IMR-90 (cell line): ENCODE data around the gene ASH1L. TPM values are rescaled to one million over a fixed set of nuclear protein-coding genes. Genes with fewer than 3 reads are reported as not detected.
"Not testable (repeated sequence)": the region's sequence is repeated elsewhere in the genome, so short reads cannot be mapped to it uniquely, and the experiment has no call there.

ENCODE experiments used
- ATAC-seq: fragments of 200-7000 bp; cut with Tn5 transposase; 2 replicates; pipeline ENCODE4 v1.9.1; 2020; ENCODE audit warnings: low read depth, mild to moderate bottlenecking, moderate library complexity
- BruUV-seq: library from RNA; stranded (reverse); fragments of 400-500 nt; replicated peaks from 2 replicates; lab custom pipeline; 2021; lab: Mats Ljungman, UMichigan
- CTCF ChIA-PET: fragments of 300-600 bp; formaldehyde crosslinking; extraction: SDS; loops from one replicate; lab custom pipeline; 2021; ENCODE audit warnings: antibody characterized with exemption; lab: Yijun Ruan, JAX
- POLR2A ChIA-PET: fragments of 300-600 bp; sonication (Branson Sonifier 250); formaldehyde crosslinking; loops from one replicate; lab custom pipeline; 2022; ENCODE audit warnings: antibody characterized with exemption; ENCODE audit not compliant: unreplicated experiment; lab: Charles Lee
- DNase-seq: peaks from one replicate; pipeline ENCODE4 v3.0.0; 2013
- H2AFZ ChIP-seq: replicated peaks from 2 replicates; pipeline ENCODE3; 2013; ENCODE audit warnings: low read length, mild to moderate bottlenecking; ENCODE audit not compliant: poor library complexity
- H2AK5ac ChIP-seq: 2 replicates; pipeline ENCODE4 v1.6.1; 2013; ENCODE audit warnings: low read depth, low read length, inconsistent platforms
- H2AK9ac ChIP-seq: replicated peaks from 2 replicates; pipeline ENCODE3; 2013; ENCODE audit warnings: mild to moderate bottlenecking, low read depth, low read length, moderate library complexity; ENCODE audit not compliant: poor library complexity
- H2BK120ac ChIP-seq: 2 replicates; pipeline ENCODE4 v1.6.1; 2013; ENCODE audit warnings: low read depth, low read length, inconsistent platforms
- H2BK15ac ChIP-seq: 3 replicates; pipeline ENCODE4 v1.6.1; 2013; ENCODE audit warnings: low read depth, low read length, inconsistent platforms
- H2BK20ac ChIP-seq: 2 replicates; pipeline ENCODE4 v1.6.1; 2013; ENCODE audit warnings: low read depth, mild to moderate bottlenecking, inconsistent platforms, low read length, moderate library complexity
- H2BK5ac ChIP-seq: 2 replicates; pipeline ENCODE4 v1.6.1; 2013; ENCODE audit warnings: mild to moderate bottlenecking, low read depth, low read length, inconsistent platforms; ENCODE audit not compliant: poor library complexity, severe bottlenecking
- H3K14ac ChIP-seq: replicated peaks from 2 replicates; pipeline ENCODE4 v1.6.1; 2013; ENCODE audit warnings: low read depth, low read length, inconsistent platforms
- H3K18ac ChIP-seq: 2 replicates; pipeline ENCODE4 v1.6.1; 2013; ENCODE audit warnings: low read depth, low read length, control low read depth
- H3K23ac ChIP-seq: 2 replicates; pipeline ENCODE4 v1.6.1; 2013; ENCODE audit warnings: low read depth, low read length, inconsistent platforms
- H3K27ac ChIP-seq: 2 replicates; pipeline ENCODE4 v1.5.1; 2013; ENCODE audit warnings: mild to moderate bottlenecking, control low read depth, low read length; ENCODE audit not compliant: insufficient read depth
- H3K27me3 ChIP-seq: 2 replicates; pipeline ENCODE4 v1.6.1; 2013; ENCODE audit warnings: low read length; ENCODE audit not compliant: control insufficient read depth, insufficient read depth
- H3K36me3 ChIP-seq: 2 replicates; pipeline ENCODE4 v1.6.1; 2013; ENCODE audit warnings: low read length, mixed read lengths; ENCODE audit not compliant: control insufficient read depth, insufficient read depth
- H3K4ac ChIP-seq: 2 replicates; pipeline ENCODE4 v1.6.1; 2013; ENCODE audit warnings: low read depth, low read length, inconsistent platforms
- H3K4me1 ChIP-seq: 2 replicates; pipeline ENCODE4 v1.6.1; 2013; ENCODE audit warnings: low read length, mixed read lengths; ENCODE audit not compliant: control insufficient read depth, insufficient read depth
- H3K4me2 ChIP-seq: 2 replicates; pipeline ENCODE4 v1.6.1; 2013; ENCODE audit warnings: low read depth, mild to moderate bottlenecking, control low read depth, low read length, moderate library complexity
- H3K4me3 ChIP-seq: 2 replicates; pipeline ENCODE4 v1.5.1; 2013; ENCODE audit warnings: low read depth, mild to moderate bottlenecking, control low read depth, low read length, moderate library complexity; ENCODE audit not compliant: insufficient read depth
- H3K56ac ChIP-seq: 2 replicates; pipeline ENCODE4 v1.6.1; 2013; ENCODE audit warnings: low read length, inconsistent platforms; ENCODE audit not compliant: insufficient read depth; ENCODE audit errors: extremely low read depth
- H3K79me1 ChIP-seq, 2 experiments: 2 replicates each; pipeline ENCODE4 v1.6.1; 2013; ENCODE audit warnings: low read length in 2 of 2, inconsistent platforms in 1 of 2, low read depth in 1 of 2
- H3K9ac ChIP-seq: 2 replicates; pipeline ENCODE4 v1.6.1; 2013; ENCODE audit warnings: low read depth, low read length, control low read depth
- H3K9me1 ChIP-seq: 2 replicates; pipeline ENCODE4 v1.6.1; 2013; ENCODE audit warnings: low read length, inconsistent platforms; ENCODE audit not compliant: insufficient read depth
- H3K9me3 ChIP-seq: 2 replicates; pipeline ENCODE4 v1.6.1; 2013; ENCODE audit warnings: low read length; ENCODE audit not compliant: control insufficient read depth, insufficient read depth
- H4K20me1 ChIP-seq: 2 replicates; pipeline ENCODE4 v1.6.1; 2013; ENCODE audit warnings: low read length, inconsistent platforms; ENCODE audit not compliant: insufficient read depth
- H4K5ac ChIP-seq: 2 replicates; pipeline ENCODE4 v1.6.1; 2013; ENCODE audit warnings: mild to moderate bottlenecking, low read depth, low read length, control low read depth
- H4K8ac ChIP-seq, 2 experiments: 2 replicates each; pipeline ENCODE4 v1.6.1; 2013; ENCODE audit warnings: low read depth in 2 of 2, low read length in 2 of 2, control low read depth in 1 of 2, inconsistent platforms in 1 of 2
- H4K91ac ChIP-seq: 2 replicates; pipeline ENCODE4 v1.6.1; 2013; ENCODE audit warnings: low read depth, low read length, inconsistent platforms; ENCODE audit not compliant: insufficient read depth
- BHLHE40 ChIP-seq: fragments of 150-350 bp; IDR thresholded peaks from 2 replicates; pipeline ENCODE4 v1.6.1; 2016; ENCODE audit warnings: mild to moderate bottlenecking, low read depth, low read length
- CEBPB ChIP-seq: IDR thresholded peaks from 2 replicates; pipeline ENCODE4 v1.6.1; 2012; ENCODE audit warnings: low read depth, low read length, improper control_type of control experiment
- FOS ChIP-seq: fragments of 150-350 bp; IDR thresholded peaks from 2 replicates; pipeline ENCODE4 v1.6.1; 2016; ENCODE audit warnings: low read depth, low read length
- MAFK ChIP-seq: IDR thresholded peaks from 2 replicates; pipeline ENCODE4 v1.6.1; 2012; ENCODE audit warnings: low read depth, low read length, improper control_type of control experiment
- MXI1 ChIP-seq: IDR thresholded peaks from 2 replicates; pipeline ENCODE4 v1.6.1; 2012; ENCODE audit warnings: low read depth, mild to moderate bottlenecking, low read length, moderate library complexity, borderline replicate concordance
- NFE2L2 ChIP-seq: fragments of 150-350 bp; IDR thresholded peaks from 2 replicates; pipeline ENCODE4 v1.6.1; 2016; ENCODE audit warnings: low read depth, mild to moderate bottlenecking, low read length
- POLR2A ChIP-seq: IDR thresholded peaks from 2 replicates; pipeline ENCODE4 v1.6.1; 2012; ENCODE audit warnings: mild to moderate bottlenecking, low read depth, low read length
- RCOR1 ChIP-seq: IDR thresholded peaks from 2 replicates; pipeline ENCODE4 v1.6.1; 2012; ENCODE audit warnings: mild to moderate bottlenecking, low read length, improper control_type of control experiment; ENCODE audit not compliant: insufficient replicate concordance
- WGBS, 2 experiments: methylation state at CpG; one replicate each; pipeline versions ENCODE4 v1.1.5 to v1.1.7; 2013; ENCODE audit warnings: missing lambda C conversion rate in 2 of 2; ENCODE audit not compliant: insufficient read length in 1 of 2; ENCODE audit errors: extremely low coverage in 2 of 2; 5-methylcytosine and 5-hydroxymethylcytosine counted together
- dilution Hi-C: fragments of 300-500 bp; cut with HindIII; formaldehyde crosslinking; loops from one replicate; pipeline ENCODE4 v1.14.3; 2018; ENCODE audit warnings: low sequenced_read_pairs; ENCODE audit not compliant: unreplicated experiment
- in situ Hi-C: fragments of 300-500 bp; cut with MboI; formaldehyde crosslinking; loops from 3 replicates; pipeline ENCODE4 v1.14.3; 2019; ENCODE audit warnings: low sequenced_read_pairs, inconsistent platforms, mixed read lengths
- intact Hi-C: fragments of 100-400 bp; cut with micrococcal nuclease; formaldehyde crosslinking; loops from 2 replicates; pipeline ENCODE4 v1.10.0; 2022
- polyA plus RNA-seq, 3 experiments: library from polyadenylated mRNA; depleted of rRNA; stranded (reverse); fragments of >200 nt; gene quantifications; 2 replicates each; pipeline ENCODE4 v1.2.3, GENCODE V29; 2012; ENCODE audit warnings: low replicate concordance in 1 of 3
- total RNA-seq: library from RNA; depleted of rRNA; stranded (reverse); fragments of >200 nt; gene quantifications from 2 replicates; pipeline ENCODE4 v1.2.3, GENCODE V29; 2012

ASH1L gene
- total and polyA plus RNA-seq, 2 of the 4 experiments (the other 2 are of a cell fraction): 13.7 to 18.5 TPM

DNA sequence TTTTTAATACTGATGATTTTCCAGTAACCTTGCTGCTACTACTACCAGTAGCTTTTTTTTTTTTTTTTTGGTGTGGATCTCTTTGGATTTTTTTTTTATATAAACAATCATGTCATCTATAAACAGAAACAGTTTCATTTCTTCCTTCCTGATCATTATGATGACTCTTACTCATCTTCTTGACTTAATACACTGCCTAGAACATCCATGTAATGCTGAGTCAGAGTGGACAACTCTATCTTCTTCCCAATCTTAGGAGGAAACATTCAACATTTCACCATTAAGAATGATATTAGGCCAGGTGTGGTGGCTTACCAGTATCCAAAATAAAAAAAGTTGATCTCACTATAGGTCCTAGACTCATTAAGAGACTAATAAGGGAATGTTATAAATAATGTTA is 172.8 kb downstream of the ASH1L start:
- peaks cover 3% of the 10 kb centered on the region; the same call in 1 of the 2 replicates for H3K4me1 ChIP-seq
- in situ Hi-C loops: no loop called here
- CTCF ChIA-PET: no interaction called here
- H2AK9ac ChIP-seq: no peak overlapping the region
- H2BK5ac ChIP-seq: no peak overlapping the region
- H3K27ac ChIP-seq: no peak overlapping the region
- H3K18ac ChIP-seq: no peak overlapping the region
- no peak overlapping the region for H4K5ac ChIP-seq
- ATAC-seq (peak; percentile 89), DNase-seq (peak; percentile 81)
- H2BK20ac ChIP-seq: no peak overlapping the region
- H3K56ac ChIP-seq: no peak overlapping the region
- POLR2A ChIA-PET: interaction anchor here (0.6 kb wide), 1 partner anchor 19 kb away, joined by 11 read pairs; no protein-coding TSS in a partner anchor
- no peak overlapping the region for H3K23ac ChIP-seq
- no peak overlapping the region for H3K4me3 ChIP-seq
- no peak overlapping the region for H2AFZ ChIP-seq
- no peak overlapping the region for H2BK120ac ChIP-seq
- no peaks in the 10 kb centered on the region; the same call in 1 of the 2 replicates for H4K20me1 ChIP-seq
- H2AK5ac ChIP-seq: no peak overlapping the region
- no peaks in the 10 kb centered on the region for H3K9me1 ChIP-seq
- H4K91ac ChIP-seq: no peak overlapping the region
- no peak overlapping the region for H3K4ac ChIP-seq
- H3K36me3 ChIP-seq: peaks cover 11% of the 10 kb centered on the region
- intact Hi-C loops: loop anchor here (10.0 kb wide), 1 partner anchor 175 kb away; the partner anchor contains the start of gene ASH1L
- no peak overlapping the region for H3K14ac ChIP-seq
- peaks cover 0 to 16% of the 10 kb centered on the region in 2 experiments for H3K79me1 ChIP-seq
- BruUV-seq: no TSS peak
- no peaks in the 10 kb centered on the region for H3K9me3 ChIP-seq
- dilution Hi-C loops: no loop called here
- H4K8ac ChIP-seq: no peak overlapping the region
- no peak for TF ChIP-seq RCOR1
- TF ChIP-seq NFE2L2: peak; percentile 77
- no peak for TF ChIP-seq BHLHE40
- no peak for TF ChIP-seq CEBPB
- peak; percentile 22; the same call in 1 of the 2 replicates for TF ChIP-seq FOS
- no peak for TF ChIP-seq MXI1
- no peak for TF ChIP-seq POLR2A
- TF ChIP-seq MAFK: peak; percentile 75
- no peaks in the 10 kb centered on the region for H3K27me3 ChIP-seq
- H3K9ac ChIP-seq: no peak overlapping the region
- H3K4me2 ChIP-seq: no peak overlapping the region
- H2BK15ac ChIP-seq: no peak overlapping the region

GRCh38 chr1:155385836-155386235 is 176.8 kb downstream of the ASH1L start:
- H3K4me1 ChIP-seq, H3K9me3 ChIP-seq, intact Hi-C loops, H2AK5ac ChIP-seq, H2BK15ac ChIP-seq, BruUV-seq, H4K20me1 ChIP-seq, H2BK20ac ChIP-seq, H3K18ac ChIP-seq, H4K5ac ChIP-seq, CTCF ChIA-PET, H2AFZ ChIP-seq, H4K8ac ChIP-seq, H3K27me3 ChIP-seq, H2AK9ac ChIP-seq, H2BK120ac ChIP-seq, H3K23ac ChIP-seq, H3K4me3 ChIP-seq, H3K4me2 ChIP-seq, dilution Hi-C loops, H3K4ac ChIP-seq, H4K91ac ChIP-seq, in situ Hi-C loops, H2BK5ac ChIP-seq, H3K56ac ChIP-seq, DNase-seq, H3K9ac ChIP-seq, H3K14ac ChIP-seq, ATAC-seq, POLR2A ChIA-PET, H3K27ac ChIP-seq, H3K9me1 ChIP-seq: not testable (repeated sequence)
- Histone ChIP-seq H3K79me1 (peaks cover 3 to 16% of the 10 kb centered on the region in 2 experiments), H3K36me3 (peaks cover 16% of the 10 kb centered on the region)
- 100% methylated on average over 1 of the region's 5 CpGs; no CpG with 5 or more reads in 1 of the 2 experiments for WGBS, 2 experiments
